HG02981 (cell line): Measurements from ENCODE around the gene ASB1.
"Not testable (repeated sequence)": the region's sequence is repeated elsewhere in the genome, so short reads cannot be mapped to it uniquely, and the experiment has no call there.

Experiments
- ATAC-seq: cut with Tn5 transposase; IDR thresholded peaks from one replicate; pipeline ENCODE4 v1.9.1; 2021; ENCODE audit warnings: mild to moderate bottlenecking, moderate library complexity; ENCODE audit not compliant: unreplicated experiment

Gene ASB1

DNA sequence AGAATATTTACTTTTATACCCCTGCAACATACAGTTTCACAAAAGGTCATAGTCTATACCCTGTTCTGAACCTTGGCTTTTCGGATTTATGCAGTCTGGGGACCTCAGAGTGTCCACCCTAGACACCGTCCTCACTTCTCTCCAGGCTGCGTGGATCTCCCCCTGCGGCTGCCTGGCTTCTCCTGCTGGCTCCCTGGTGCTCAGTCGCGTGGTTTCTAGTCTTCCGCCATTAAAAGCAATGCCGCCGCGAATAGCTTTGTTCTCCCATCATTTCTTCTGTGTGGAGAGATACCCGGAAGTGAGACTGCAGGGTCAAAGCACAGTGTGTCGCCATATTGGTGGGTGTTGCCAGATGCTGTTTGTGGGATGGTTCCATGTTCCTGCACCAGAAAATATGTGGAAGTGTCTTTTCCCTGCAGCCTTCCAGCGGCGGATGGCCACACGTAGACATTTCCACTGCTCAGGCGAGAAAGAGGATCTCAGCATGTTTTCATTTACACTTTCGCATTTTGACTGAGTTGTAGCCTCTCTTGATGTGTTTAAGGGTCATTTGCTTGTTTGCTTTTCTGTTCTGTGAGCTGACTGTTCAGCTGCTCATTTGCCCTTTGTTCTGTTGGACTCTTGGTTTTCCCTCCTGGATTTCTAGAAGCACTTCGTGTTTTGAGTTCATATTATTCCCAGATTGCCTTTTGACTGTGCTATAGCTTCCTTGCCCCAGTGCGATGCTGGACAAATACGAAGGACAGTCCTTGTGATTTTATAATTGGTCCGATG lies 22.9 kb upstream of the ASB1 start:
- ATAC-seq = no peak

DNA sequence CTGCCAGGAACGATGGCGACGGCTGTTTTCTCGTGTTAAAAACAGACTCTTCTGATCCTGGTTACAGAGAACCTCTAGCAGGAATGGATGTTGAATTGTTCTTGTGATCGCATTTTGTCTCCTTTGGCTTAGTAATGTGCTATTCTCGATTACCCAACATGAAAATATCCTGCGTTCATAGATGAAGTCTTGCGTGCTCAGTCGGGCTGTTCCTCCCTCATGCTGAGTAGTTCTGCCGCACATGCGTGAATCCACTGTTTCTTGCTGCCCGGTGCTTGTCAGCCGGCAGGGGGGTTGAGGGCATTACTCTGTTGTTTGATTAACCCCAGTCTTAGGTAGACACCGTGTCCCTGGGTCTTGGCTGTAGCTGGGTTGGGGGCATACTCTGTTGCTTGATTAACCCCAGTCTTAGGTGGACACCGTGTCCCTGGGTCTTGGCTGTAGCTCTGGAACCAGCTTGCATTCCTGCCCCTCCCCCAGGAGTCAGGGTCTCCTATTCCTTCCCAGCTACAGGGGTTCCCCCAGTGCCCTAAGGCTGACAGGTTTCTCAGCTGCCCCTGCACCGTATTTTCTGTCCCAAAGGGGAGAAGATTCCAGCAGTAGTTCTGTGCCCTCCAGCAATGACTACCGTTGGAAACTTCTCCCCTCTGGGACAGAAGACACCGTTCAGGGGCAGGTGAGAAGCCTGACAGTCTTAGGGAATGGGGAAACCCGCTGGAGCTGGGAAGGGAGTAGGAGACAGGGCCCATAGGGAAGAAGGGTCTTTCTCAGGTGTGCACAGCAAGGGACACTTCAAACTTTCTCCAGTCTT lies 22.1 kb upstream of the ASB1 start:
- no peak for ATAC-seq

DNA sequence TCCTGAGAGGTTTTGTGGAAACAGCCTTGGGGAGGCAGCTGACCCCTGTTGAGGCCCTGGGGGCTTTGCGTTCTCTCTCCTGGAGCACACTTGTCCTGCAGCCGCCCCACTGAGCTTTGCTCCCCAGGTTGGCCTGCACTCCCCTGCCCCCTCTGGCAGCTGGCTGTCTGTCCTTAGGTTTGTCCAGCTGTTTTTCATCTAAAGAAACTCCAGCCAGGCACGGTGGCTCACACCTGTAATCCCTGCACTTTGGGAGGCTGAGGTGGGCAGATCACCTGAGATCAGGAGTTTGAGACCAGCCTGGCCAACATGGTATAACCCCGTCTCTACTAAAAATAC lies 21.5 kb upstream of the ASB1 start:
- ATAC-seq = not testable (repeated sequence)

DNA sequence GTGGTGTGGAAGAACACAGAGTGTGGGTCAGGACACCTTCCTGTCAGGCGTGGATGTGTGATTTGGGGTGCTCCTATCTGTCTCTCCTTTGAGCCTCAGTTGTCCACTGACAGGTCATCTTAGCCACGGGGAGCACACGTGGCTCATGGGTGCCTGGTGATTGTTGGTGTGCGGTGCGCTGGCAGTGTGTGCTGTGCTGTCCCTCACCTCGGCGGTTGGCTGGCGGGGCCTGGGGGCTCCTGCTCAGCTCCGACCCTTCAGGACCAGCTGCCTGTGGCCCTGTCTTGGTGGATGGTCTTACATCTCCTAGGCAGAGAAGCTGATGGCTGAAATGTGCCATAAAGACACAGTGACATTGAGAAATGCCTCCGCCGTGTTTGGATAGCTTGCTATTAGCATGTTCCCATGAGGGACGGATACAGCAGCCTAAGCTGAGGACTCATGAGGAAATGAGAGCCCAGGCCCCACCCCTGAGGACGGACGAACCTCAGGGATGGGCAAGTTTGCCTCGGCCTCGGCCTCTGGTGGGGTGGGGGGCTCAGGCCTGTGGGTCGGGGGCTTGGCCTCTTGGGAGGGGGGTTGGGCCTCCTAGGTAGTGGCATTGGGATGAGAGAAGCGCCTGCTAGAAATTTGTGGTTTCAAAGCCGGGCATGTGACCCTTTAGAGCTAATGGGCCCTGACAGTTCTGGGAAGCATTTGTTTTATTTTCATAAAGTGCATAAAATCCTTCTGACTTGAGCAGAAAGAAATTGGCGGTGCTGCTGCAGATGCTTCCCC lies 20.3 kb upstream of the ASB1 start:
- ATAC-seq = no peak

DNA sequence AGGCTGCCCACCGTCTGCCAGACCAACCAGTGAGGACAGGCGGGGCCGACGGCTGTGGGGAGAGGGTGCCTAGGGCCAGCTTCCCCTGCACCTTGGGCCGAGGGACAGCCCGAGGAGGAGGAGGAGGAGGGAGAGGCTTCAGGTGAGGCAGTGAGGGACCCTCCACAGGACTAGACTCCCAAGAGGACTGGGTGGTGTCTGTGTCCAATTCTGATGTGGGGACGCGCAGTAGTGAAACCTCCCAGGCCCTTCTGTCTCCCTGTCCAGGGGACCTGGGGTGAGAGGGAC lies 19.8 kb upstream of the ASB1 start:
- no peak for ATAC-seq

DNA sequence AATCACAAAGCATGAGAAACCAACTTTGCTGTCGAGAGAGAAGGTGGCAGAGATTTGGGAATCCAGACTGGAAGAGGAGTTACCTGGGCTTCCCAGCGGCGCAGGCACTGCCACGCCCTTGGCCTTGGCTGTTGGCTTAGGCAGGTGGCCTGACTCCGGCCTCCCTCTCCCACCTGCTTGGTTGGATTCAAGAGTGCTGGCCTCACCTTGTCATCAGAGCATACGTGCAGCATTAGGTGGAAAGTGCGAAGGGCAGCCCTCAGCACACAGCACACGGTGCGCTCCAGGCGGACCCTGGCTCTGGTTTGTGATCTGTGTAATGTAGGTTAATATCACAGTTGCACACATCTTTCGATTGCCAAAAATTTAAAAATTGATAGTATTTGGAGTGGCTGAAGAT lies 19.2 kb upstream of the ASB1 start:
- ATAC-seq = no peak

DNA sequence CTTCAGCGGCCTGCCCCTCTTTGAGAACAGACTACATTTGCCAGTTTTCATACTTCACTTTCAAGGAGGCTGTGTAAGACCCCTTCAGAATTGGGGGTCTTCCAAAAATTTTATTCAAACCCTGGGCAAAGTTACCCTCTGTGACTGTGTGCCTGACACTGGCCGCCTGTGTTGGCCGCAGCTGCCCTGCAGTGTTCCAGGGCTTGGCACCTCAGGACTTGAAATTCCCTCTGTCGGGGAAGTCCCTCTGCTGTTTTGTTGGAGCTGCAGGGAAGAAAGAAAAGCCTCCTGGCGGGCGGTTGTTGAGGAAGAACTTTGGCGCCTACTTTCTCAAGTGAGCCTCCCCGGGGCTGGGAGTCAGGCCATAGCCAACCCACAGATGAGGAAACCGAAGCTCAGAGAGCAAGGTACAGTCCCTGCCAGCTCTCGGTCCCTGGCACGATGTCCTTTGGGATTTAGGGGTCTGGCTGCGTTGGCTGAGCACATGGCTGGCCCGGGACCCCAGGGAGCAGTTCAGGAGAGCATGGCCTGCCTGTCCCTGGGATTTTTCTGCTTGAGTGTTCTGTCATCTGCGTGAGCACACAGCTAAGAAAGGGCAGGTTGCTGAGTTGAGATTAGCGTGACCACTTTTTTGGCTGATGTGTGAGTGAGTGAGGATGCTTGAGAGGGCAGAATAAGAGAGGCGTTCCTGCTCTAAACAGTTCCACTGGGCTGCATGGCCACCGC lies 17.9 kb upstream of the ASB1 start:
- no peak for ATAC-seq

DNA sequence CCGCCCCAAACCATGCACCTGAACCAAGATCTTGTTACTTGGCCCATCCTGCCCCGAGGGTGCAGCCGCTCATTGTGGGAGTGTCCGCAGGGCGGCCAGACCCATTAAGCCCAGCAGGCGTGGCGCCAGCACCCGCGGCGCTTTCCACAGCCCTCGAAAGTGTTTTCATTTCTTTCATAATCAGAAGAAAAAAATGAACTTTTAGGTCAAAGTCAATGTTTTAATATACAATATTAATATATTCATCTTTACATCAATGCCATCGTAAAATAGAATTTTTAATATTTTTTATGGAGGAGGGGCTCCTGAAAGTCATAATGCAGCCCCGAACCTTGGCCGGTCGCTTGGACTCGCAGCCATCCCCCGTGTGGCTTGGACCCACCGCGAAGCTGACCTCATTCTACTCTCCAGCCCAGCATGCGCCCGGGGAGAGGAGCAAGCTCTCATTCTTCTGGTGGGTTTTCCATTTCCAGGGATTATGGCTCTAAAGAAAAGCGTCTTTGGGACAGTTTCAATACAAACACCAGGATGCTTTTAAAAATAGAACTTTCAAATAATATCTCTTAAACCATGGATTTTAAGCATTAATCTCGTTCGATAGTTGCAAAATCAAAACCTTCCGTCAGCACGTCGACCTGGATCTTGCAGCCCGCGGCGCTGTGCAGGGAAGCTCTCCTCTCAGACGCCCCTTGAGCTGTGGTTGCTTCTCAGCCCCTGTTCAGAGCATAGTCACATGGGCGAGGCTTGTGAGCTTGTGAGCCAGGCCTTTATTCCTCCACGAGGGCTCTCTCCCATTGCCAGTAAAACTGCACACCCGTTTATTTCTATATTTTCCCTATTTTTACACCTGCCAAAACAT lies 17.2 kb upstream of the ASB1 start:
- no peak for ATAC-seq

DNA sequence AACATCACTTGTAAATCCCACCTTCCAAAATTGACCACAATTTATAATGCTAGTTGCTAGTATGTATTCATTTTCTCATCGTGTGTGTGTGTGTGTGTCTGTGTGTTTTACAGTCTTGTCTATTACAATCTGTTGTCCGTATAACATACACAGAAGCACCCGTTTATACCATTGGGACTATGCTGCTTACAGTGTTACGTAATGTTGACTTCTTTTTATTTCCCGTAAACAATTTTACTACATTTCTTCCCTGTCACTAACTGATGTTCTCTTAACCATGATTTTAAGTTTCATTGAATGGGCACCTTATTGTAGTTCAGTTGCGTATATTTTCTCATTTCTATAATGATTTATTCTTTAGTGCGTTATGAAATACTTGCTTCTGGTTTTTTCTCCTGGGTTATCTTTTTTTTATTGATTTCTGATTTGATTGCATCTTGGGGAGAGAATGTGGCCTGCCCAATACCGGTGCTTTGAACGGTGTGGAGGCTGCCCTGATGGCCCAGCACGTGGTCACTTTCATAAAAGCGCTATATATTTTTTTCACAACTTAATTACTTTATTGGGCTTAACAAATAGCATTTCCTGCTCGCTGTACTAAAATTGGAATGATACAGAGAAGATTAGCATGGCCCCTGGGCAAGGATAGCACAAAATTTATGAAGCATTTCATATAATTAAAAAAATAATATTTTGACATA lies 14.5 kb upstream of the ASB1 start:
- ATAC-seq = no peak

DNA sequence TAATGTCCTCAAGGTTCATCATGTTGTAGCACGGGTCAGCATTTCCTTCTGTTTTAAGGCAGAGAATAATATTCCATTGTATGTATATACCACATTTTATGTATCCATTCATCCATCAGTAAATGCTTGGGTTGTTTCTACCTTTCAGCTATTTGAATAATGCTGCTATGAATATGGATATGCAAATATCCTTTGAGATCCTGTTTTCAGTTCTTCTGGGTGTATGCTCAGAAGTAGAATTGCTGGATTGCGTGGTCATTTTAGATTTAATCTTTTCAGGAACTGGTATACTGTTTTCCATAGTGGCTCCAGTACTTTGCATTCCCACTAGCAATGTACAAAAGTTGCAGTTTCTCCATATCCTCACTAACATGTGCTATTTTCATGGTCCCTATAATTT lies 13.4 kb upstream of the ASB1 start:
- no peak for ATAC-seq

DNA sequence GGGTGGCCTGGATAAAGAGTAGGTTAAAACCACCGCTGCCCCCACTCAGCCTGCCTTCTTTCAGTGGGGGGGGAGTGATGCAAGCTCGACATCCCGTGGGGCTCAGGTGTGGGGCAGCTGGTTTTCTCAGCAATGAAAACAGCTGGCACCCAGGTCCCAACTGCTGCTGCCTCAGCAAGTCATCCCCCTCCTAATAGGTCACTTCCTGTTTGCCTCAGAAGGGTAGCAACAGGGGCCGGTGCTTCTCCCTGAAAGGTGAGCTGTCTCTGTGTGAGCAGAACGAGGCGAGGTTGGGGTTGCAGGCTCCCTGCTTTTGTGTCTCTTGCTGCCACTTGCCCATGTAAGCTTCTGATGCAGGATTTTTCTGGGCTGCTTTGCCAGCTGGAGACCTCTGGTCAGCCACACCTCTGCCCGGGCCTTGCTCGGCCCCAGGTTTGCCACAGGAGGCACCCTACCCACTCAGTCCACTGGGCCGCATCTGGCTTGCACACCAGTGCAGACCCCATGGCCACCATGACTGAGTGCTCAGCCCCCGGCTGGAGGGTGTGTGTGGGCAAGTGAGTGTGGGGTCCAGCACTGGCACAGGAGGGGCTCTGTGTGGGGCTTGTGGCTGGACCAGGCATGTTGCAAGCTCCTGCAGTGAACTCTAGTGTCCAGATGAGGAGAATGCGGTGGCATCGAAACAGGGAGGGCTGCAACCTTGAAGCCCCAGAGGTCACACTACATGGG lies 11.5 kb upstream of the ASB1 start:
- no peak for ATAC-seq

DNA sequence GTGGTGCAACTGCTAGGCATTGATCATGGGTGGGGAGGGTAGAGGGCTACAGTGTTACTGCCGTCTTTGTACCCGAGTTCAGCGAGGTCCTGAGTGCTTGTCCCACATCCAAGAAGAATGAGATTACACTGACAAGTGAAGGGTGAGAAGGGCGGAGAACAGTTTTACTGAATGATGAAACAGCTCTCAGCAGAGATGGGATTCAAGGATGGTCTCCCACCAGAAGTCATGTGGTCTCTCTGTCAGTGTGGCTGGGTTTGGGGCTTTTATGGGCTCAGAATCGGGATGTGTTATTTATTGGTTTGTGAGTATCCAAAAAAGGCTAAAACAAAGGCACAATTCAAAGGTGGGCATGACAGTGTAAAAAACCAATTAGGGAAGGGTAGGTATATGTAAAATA lies 10.8 kb upstream of the ASB1 start:
- no peak for ATAC-seq

DNA sequence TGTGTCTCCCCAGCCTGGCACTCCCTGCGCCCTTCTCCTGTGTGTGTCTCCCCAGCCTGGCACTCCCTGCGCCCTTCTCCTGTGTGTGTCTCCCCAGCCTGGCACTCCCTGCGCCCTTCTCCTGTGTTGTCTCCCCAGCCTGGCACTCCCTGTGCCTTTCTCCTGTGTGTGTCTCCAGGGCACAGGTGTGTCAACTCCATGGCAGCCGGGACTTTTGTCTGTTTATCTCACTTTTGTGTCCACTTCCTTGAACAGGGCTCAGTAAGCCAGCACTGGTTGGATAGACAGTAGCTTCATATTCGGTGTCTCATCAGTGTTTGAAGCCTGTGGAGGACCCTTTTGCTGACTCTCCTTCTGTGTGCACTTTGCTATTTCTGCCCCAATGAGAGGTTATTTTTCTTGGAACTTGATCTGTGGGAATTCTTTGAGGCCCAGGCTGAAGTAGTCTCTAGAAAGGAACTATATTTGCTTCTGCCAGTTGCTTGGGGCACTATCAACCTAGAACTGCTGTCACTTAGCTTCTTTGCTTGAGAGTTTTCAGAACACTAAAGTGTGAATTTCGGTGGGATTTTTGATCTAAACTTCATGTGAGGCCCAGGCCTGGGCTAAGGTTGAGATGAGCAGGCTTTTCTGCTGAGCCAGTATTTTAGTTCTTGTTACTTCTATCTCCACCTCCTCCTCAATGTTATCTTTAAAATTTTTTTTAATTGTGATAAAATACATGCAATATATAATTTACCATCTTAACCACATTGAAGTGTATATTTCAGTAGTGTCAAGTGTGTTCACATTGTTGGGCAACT lies 8.3 kb upstream of the ASB1 start:
- no peak for ATAC-seq

DNA sequence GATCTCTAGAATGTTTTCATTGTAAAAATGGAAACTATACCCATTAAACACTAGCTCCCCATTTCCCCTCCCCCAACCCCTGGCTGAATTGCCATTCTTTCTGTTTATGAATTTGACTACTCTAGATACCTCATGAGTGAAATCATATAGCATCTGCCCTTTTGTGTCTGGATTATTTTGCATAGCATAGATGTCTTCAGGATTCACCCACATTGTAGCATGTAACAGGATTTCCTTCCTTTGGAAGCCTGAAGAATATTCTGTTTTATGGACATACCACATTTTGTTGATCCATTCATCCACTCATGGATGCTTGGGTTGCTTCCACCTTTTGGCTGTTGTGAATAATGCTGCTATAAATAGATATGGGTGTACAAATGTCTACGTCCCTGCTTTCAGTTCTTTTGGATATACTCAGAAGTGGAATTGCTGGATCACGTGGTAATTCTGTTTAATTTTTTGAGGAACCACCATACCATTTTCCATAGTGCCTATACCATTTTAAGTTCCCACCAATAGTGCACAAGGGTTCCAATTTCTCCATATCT lies 7.7 kb upstream of the ASB1 start:
- no peak for ATAC-seq

DNA sequence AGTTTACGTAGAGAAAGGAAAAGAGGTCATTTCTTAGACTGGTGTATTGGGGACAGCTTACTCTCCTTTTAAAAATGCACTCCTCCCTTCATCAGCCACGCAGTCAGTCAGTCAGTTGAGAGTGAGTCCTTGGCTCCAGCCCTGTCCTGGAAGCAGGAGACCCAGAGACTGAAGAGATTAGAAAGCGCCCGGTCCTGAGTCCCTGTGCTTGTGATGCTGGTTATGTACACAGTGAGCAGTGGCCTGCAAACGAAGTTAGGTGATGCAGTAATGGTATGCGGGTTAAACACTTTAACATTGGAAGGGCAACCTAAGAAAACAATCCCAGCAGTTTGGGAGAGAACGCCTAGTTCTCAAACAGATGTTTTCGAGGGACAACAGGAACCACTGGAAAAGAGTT lies 6.3 kb upstream of the ASB1 start:
- no peak for ATAC-seq

DNA sequence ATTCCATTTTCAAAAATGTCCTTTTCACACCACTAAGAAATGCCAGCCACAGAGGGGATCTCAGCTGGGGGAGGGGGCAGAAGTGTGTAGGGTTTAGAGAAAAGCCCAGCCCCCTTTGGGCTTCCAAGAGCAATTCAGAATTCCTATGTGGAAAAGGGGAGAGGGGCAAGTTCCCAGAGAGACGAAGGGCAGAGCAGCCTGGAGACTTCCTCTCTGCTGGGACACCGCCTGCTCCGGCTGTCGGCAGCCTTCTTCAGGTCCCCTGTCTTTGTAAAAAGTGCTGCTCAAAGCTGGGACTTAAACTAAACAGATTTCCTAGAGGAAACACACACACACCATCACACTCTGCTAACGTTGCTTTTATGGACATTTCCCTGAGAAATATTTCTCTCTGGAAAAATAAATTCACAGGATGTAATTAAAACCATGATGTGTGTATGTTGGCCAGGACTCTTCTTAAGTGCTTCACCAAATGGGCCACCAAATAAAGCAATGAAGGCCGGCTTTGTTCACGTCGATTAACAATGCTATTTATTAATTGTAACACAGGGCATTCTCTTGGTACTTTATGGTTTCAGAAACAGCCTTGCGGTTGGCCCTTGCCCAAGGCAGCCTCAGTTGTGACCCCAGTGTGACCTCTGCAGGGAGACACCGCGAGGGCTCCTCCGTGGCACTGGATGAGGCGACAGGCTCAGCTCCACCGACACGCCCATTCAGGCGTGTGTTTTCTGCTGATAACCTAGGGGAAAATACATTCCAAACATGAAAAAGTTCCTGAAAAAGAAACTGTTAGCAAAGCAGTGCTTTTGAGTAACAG lies 5.6 kb upstream of the ASB1 start:
- no peak for ATAC-seq

DNA sequence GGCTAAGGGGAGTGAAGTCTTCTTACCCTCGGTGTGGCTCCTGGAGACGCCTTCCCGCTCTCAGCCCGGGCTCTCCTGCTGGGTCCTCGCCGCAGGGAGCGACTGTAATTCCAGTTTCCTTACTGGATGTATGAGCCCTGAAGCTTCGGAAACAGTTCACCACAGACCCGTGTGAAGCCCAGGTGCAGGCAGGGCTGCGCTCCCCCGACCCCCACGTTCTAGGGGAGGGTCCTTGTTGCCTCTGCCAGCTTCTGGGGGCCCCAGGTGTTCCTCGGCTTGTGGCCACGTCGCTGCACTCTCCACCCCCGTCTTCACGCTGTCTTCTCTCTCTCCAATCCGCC lies 5.1 kb upstream of the ASB1 start:
- no peak for ATAC-seq
